Coronary artery (tissue), 2 donors: ENCODE data around the gene TNNT1.
A peak's percentile ranks its signal among the peaks of the same experiment; 100 is the strongest.

ENCODE experiments used
- DNase-seq: peaks from one replicate; pipeline ENCODE4 v3.0.0-alpha.2; 2017; ENCODE audit warnings: low spot score
- H3K27ac ChIP-seq, 2 donors: fragments of 200-600 bp; sonication (generic); one replicate each; pipeline ENCODE4 v1.5.1; 2016 to 2019
- H3K4me3 ChIP-seq: fragments of 200-600 bp; sonication (generic); 2 replicates; pipeline ENCODE4 v1.5.1; 2016; ENCODE audit warnings: mild to moderate bottlenecking, moderate library complexity
- CTCF ChIP-seq: fragments of 200-600 bp; sonication (generic); IDR thresholded peaks from one replicate; pipeline ENCODE4 v1.5.1; 2019; ENCODE audit warnings: antibody characterized with exemption

The TNNT1 gene

GRCh38 chr19:55085923-55086715 is 62.9 kb downstream of the TNNT1 start:
- DNase-seq, result no peak

GRCh38 chr19:55084416-55084815 is 64.6 kb downstream of the TNNT1 start:
- no peak overlapping the region for H3K4me3 ChIP-seq
- no peak overlapping the region for H3K27ac ChIP-seq
- no peak for TF ChIP-seq CTCF
- DNase-seq, result no peak

More at GRCh38 chr19:55085923-55086715, 62.9 kb downstream of the TNNT1 start:
- Histone ChIP-seq H3K27ac (no peak overlapping the region), H3K4me3 (peak overlapping the region; percentile 74)
- no peak for TF ChIP-seq CTCF

GRCh38 chr19:55083004-55083850 is 65.8 kb downstream of the TNNT1 start:
- Histone ChIP-seq H3K4me3 (no peak overlapping the region), H3K27ac (no peak overlapping the region)
- no peak for DNase-seq
- TF ChIP-seq CTCF, result no peak
